ENCODE measurements around the gene MYBBP1A. TPM values are rescaled to one million over a fixed set of nuclear protein-coding genes. Genes with fewer than 3 reads are reported as not detected.
A peak's percentile ranks its signal among the peaks of the same experiment; 100 is the strongest.

The MYBBP1A gene
- total and polyA plus RNA-seq, 2 of the 4 experiments (the other 2 are of a cell fraction) = 22.6 to 45.9 TPM

- Histone ChIP-seq H4K91ac (ENCODE audit: insufficient read depth, low read depth, low read length) (no peak overlapping the region), H3K9me3 (ENCODE audit: control insufficient read depth, insufficient read depth, low read length) (peaks cover 2% of the 10 kb centered on the region; the same call in 1 of the 2 replicates), H3K79me1 (ENCODE audit: low read depth in 1 of 2, low read length in 2 of 2) (no peaks in the 10 kb centered on the region), H2BK120ac (ENCODE audit: low read depth, low read length) (no peak overlapping the region), H3K14ac (replicated peaks; ENCODE audit: low read depth, low read length) (no peak overlapping the region), H2AK9ac (replicated peaks; ENCODE audit: low read depth, low read length, poor library complexity) (no peak overlapping the region), H3K56ac (ENCODE audit: extremely low read depth, insufficient read depth, low read length) (no peak overlapping the region), H3K4me1 (ENCODE audit: control insufficient read depth, insufficient read depth, low read length) (peaks cover 6% of the 10 kb centered on the region), H2AK5ac (ENCODE audit: low read depth, low read length) (no peak overlapping the region), H3K9ac (ENCODE audit: low read depth, low read length) (no peak overlapping the region), H2BK5ac (ENCODE audit: low read depth, low read length, poor library complexity, severe bottlenecking) (no peak overlapping the region), H2AFZ (replicated peaks; ENCODE audit: low read length, poor library complexity) (no peak overlapping the region), H3K4ac (ENCODE audit: low read depth, low read length) (no peak overlapping the region), H2BK15ac (ENCODE audit: low read depth, low read length) (no peak overlapping the region), H4K8ac (ENCODE audit: low read depth in 2 of 2, low read length in 2 of 2) (no peak overlapping the region), H3K36me3 (ENCODE audit: control insufficient read depth, insufficient read depth, low read length) (no peaks in the 10 kb centered on the region), H3K18ac (ENCODE audit: low read depth, low read length) (peak overlapping the region; percentile 38; the same call in 1 of the 2 replicates), H3K27me3 (ENCODE audit: control insufficient read depth, insufficient read depth, low read length) (peaks cover 6% of the 10 kb centered on the region; the same call in 1 of the 2 replicates), H3K23ac (ENCODE audit: low read depth, low read length) (no peak overlapping the region), H2BK20ac (ENCODE audit: low read depth, low read length) (no peak overlapping the region), H3K27ac (ENCODE audit: insufficient read depth, low read length) (peak overlapping the region; percentile 68; the same call in 1 of the 2 replicates), H3K9me1 (ENCODE audit: insufficient read depth, low read length) (0 out of 2 replicates have a peak, but pooled peaks cover 3% of the 10 kb centered on the region), H4K20me1 (ENCODE audit: insufficient read depth, low read length) (no peaks in the 10 kb centered on the region), H4K5ac (ENCODE audit: low read depth, low read length) (peak overlapping the region; percentile 22; the same call in 1 of the 2 replicates), H3K4me2 (ENCODE audit: low read depth, low read length) (peak overlapping the region; percentile 12; the same call in 1 of the 2 replicates), H3K4me3 (ENCODE audit: insufficient read depth, low read depth, low read length) (no peak overlapping the region)
- no CpG with 5 or more reads among the region's 11 CpGs for WGBS, 2 experiments (ENCODE audit: extremely low coverage in 2 of 2, insufficient read length in 1 of 2)
- peak; percentile 81 for ATAC-seq (ENCODE audit: low read depth)
- peak; percentile 87 for DNase-seq
- TF ChIP-seq BHLHE40 (IDR thresholded peaks at IDR 0.05; ENCODE audit: low read depth, low read length) (no peak), CEBPB (IDR thresholded peaks at IDR 0.05; ENCODE audit: low read depth, low read length) (peak; percentile 68), RAD21 (IDR thresholded peaks at IDR 0.05; ENCODE audit: low read length) (no peak)
- dilution Hi-C loops (cut with HindIII; ENCODE audit: low sequenced_read_pairs, unreplicated experiment) = no loop called here
- intact Hi-C loops (cut with micrococcal nuclease) = no loop called here
- no TSS peak for BruUV-seq (replicated peaks)
- in situ Hi-C loops (cut with MboI; ENCODE audit: low sequenced_read_pairs) = no loop called here
- ChIA-PET POLR2A (ENCODE audit: unreplicated experiment) (no interaction called here), CTCF (interaction anchor here (1.2 kb wide), 1 partner anchor 25 kb away, joined by 3 read pairs; no protein-coding TSS in a partner anchor)
Measured at GRCh38 chr17:4516735-4517134, 38.4 kb downstream of the MYBBP1A start.
